Inflammatory macrophage treated with lipopolysaccharide for 4 hours (primary cell): ENCODE results near the gene FOXN3.

Experiments used
- DNase-seq: peaks from one replicate; pipeline ENCODE4 v3.0.0-alpha.2; 2020

Gene FOXN3

DNA sequence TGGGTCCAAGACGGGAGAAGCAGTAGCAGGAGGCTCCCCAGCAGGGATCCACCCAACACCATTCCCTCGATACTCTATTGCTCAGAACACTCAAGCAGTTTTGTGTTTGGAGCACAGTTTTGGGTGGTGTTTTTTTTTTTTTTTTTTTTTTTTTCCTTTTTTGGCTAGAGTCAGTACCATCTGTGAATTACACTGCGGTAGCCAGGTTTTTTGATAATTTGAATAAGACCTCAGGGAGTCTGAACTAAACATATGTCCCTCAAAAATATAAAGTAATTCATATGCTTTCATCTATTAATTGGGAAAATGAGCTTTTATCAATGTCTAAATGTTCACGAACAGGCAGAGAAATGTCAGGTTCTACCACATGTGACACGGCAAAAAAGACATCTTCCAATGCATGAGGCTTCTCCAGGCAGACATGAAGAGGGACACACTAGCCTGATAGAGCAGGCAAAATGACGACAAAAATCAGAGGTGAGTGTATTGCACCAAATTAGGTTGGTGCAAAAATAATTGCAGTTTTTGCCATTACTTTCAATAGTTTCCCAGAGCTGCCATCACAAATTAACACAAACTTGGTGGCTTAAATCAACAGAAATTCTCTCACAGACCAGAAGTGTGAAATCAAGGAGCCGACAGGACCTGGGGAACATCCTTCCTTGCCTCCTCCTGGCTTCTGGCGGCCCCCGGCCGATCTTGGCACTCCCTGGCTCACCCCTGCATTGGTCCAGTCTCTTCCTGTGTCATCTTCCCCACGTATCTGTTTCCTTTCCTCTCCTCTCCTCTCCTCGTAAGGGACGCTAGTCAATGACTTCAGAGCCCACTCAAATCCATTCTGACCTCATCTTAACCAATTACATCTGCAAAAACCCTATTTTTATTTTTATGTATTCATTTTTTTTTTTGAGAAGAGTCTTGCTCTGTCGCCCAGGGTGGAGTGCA is 33.9 kb downstream of the FOXN3 start:
- no peak for DNase-seq

GRCh38 chr14:89382487-89382886 is 34.5 kb downstream of the FOXN3 start:
- DNase-seq = no peak

GRCh38 chr14:89379891-89380820 is 36.9 kb downstream of the FOXN3 start:
- no peak for DNase-seq

GRCh38 chr14:89379006-89379405 is 38.0 kb downstream of the FOXN3 start:
- DNase-seq = no peak

DNA sequence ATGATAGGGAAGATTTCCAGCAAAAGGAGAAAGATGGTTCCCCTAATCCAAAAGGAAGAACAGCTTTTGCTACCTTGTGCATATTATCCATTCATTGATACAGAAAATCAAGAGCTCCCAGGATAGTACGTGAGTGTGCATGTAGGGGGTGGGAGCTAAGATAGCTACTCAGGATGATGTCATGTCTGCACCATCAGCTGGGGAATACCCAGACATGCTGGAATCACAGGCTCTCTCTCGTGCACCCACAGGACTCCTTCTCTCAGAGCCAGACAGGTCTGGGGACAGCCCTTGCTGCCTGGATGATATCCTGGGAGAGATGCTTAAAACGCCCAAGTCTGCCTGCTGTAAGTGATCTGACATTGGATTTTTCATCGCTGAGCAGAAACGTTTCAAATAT is 38.9 kb downstream of the FOXN3 start:
- peak; percentile 80 for DNase-seq

GRCh38 chr14:89377544-89377943 is 39.5 kb downstream of the FOXN3 start:
- DNase-seq = no peak

GRCh38 chr14:89374908-89375307 is 42.1 kb downstream of the FOXN3 start:
- no peak for DNase-seq

GRCh38 chr14:89373185-89373584 is 43.8 kb downstream of the FOXN3 start:
- DNase-seq = no peak

DNA sequence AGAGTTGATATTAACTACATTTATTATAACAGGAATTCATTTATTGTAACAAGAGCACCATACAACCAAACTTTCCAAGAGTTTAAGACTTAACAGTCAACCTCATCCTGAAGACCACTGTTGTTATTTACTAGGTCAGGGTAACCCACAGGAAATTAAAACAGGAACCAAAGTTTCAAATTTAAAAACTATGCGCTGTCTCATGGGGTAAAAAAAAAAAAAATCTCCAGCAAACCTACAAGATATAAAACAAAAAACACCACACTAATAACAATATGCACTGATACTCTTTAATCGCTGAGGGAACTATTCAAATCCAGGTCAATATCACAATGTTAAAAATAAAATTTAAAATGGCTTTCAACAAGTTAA is 44.5 kb downstream of the FOXN3 start:
- DNase-seq = no peak

DNA sequence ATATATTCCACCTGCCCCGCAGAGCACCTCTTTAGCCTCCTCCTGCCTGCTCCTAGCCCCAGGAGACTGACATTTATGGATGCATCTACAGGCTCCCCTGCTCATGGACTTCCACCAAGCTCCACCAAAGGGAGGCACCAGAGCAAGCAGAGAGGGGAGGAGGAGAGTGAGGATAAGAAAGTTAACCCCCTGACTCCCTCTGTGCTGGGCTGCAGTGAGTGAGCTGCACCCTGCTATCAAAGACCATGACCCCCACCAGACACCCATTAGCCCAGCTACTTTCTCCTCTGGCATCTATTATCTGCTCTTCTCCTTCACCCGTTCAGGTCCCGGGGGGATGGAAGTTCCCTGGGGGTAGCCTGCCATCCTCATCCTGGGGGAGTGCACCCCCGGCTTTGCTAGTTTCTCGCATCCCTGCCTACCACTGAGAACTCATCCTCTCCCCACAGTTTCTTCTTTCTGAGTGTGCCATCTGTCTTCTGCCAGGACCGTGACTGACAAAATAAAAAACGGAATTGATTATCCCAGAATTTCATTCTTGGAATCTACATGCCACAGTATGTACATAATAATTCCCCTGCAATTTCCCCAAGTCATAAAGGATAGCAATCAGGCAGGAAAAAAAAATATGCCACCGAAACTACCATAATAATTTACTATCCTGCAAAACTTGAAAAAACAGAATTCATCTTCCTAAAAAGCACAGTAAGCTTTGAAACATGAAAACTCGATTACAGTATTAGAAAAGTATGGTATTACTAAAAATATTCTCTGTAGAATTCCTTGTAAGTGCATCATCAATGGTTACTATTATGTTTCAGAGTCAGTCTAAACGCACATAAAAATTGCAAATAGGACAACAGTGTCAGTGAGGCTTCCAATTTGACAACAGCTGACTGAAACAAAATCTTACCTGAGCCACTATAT is 45.2 kb downstream of the FOXN3 start:
- DNase-seq = no peak

DNA sequence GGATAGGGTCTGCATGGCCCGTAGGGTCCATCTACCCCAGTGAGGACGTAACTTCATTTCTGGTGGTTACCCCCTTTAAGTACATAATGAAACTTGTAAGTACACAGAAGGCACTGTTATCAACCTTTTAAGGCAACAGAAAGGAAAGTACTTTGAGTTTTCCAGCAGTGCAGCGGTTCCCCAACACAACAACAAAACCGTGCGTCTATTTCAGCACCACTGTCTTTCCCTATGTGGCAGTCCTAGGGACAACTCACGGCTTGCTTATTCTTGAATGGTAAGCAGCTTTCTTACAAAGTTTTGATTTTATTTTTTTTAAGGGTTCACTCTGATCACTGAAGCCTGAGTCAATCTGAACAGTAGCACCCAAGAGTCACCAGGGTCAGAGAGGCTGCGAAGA is 46.3 kb downstream of the FOXN3 start:
- DNase-seq = no peak

GRCh38 chr14:89370381-89370780 is 46.7 kb downstream of the FOXN3 start:
- DNase-seq = no peak

GRCh38 chr14:89369656-89370055 is 47.4 kb downstream of the FOXN3 start:
- DNase-seq = no peak

- no peak for DNase-seq
Observed at GRCh38 chr14:89368490-89369477, 48.2 kb downstream of the FOXN3 start.

GRCh38 chr14:89367779-89368120 is 49.3 kb downstream of the FOXN3 start:
- no peak for DNase-seq

DNA sequence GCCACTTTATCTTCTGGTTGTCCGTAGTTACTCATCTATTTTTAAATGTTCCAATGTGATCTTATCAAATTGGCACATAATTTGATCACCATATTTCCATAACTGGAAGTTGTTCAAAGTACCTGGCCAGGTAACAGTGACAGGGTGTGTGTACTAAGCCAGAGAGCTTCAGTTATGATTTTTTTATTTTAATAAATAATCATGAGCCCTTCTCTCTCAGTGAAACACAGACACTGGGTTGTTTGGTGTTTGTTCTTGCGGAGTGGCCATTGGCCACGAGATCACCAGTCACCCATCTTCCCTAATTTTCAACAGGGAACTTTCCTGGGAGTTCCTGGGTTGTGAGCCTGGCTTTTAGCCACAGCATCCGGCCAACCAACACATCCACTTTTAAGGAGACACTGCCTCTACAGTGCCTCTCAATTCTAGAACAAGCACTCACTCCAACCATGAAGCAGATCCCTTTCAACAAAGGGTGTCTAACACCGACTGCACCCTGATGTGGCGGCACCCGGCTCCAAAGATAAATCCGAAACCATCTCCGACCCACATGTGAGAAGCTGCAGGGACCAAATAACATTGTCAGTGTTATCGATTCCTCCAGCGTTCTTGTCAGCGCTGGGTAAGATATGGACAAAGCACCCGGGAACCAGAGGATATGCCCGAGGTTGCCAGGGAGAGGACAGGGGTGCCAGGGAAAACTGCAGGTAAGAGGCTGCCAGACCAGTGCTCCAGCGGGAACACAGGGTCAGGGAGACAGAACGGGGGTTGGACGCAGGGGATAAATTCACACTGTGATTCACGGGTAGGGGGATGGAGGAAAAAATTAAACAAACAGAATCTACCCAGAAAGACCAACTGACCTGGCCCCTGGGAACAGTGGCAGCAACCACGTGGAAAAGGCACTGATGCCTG is 49.9 kb downstream of the FOXN3 start:
- peak; percentile 72 for DNase-seq

DNA sequence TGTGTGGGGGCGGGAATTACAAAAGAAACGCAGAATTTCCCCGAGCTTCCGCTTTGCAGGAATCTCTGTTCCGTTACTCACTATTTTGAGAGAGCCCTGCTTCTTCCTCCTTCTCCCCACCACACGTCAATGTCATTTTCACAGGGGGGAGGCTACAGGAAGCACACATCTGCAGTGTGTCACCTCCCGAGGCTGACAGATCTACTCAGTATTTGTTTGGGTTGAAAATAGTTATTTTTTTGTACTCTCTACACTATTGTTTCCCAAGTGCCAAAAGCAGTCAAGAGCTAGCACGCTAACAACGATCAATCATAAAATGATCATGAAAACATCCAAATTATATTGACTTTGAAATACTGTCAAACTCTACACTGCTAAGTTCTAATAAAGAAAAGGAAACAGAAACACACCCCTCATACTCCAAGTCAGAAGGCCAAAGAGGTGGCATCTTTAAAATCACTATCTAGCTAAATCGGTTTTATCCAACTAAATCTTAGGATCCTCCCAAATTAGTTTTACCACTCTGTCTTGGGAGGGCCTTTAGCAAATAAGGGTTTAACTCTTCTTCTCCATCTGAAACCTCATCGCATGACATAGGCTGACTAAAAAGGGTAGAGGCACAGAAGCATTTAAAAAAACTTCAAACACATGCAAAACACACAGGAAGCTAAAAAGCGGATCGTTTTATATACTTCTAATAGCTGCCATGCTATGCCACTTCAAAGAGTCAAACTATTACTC is 51.8 kb downstream of the FOXN3 start:
- DNase-seq = peak; percentile 97

DNA sequence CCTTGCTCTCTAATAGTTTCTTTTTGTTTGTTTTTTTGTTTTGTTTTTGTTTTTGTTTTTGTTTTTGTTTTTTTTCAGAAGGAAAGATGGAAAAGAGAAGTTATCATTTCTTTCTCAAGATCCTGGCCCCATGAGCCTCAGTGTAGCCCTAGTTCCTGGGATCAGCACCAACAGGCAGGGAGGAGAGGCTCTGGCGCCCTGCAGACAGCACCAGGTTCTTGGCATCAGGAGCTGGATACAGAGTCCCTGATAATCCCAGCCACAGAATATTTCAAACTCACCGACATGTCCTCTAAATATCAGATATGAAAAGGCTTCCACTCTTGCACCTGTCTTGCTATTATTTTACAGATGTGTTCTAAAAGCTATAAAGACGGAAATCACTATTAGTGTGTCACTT is 52.7 kb downstream of the FOXN3 start:
- DNase-seq = peak; percentile 31

DNA sequence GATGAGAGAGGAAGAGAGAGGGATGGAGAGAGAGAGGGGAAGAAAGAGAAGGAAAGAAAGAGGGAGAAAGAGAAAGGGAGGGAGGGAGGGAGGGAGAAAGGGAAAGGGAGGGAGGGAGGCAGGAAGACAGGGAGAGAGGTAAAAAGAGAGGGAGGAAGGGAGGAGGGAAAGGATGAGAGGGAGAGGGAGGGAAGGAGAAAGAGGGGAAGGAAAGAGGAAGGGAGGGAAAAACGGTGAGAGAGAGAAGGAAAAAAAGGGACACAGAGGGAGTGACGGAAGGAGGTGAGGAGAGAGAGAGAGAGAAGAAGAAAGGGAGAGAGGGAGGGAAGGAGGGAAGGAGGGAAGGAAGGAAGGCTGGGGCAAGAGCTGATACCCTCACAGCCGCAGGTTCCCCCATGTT is 56.8 kb downstream of the FOXN3 start:
- DNase-seq = no peak
